Measurements from ENCODE around the gene FOXP2.
"Not testable (repeated sequence)": the region's sequence is repeated elsewhere in the genome, so short reads cannot be mapped to it uniquely, and the experiment has no call there.

Gene FOXP2

DNA sequence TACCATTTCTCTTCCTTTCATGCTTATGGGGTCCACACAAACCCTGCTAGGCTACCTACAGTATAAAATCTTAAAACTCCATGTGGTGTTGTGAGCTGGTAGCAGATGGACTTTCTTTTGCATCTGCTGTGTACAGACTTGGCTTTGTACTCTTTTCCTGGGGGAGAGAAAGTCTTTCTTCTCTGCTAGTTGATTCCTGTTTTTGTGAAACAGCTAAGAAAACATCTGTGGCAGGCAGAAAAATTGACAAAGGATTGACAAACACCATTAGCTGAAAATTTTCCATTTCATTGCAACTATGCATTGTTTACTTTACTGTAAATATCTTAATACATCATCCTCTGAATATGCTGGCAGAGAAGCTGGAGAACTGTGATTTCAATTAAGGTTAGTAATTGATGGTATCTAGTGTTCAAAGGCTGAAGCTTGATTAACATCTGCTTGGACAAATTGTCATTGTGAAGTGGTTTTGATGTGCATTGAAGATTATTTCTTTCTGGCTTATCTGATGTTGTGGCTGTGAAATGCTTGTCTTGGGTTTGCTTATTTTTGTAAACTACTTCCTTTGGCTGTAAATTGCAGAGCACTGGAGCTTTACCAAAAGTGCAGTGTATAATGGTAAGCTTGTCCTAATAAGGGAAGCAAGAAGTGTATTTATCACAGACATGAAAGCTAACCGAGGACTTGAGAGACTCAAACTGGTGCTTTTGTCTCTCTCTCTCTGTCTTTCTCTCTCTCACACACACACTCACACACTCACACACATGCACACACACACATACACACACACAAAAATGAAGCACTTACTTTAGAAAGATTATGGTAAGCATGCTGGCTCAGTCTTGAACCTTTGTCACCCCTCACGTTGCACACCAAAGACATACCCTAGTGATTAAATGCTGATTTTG, at the start of gene FOXP2:
Gene FOXP2 (plus strand): TSS at position 660 of the 908 bp plus-strand sequence. CDS start 11,697 bp downstream, outside the sequence.
- DNase-seq (ENCODE audit: low read depth), result no peak

DNA sequence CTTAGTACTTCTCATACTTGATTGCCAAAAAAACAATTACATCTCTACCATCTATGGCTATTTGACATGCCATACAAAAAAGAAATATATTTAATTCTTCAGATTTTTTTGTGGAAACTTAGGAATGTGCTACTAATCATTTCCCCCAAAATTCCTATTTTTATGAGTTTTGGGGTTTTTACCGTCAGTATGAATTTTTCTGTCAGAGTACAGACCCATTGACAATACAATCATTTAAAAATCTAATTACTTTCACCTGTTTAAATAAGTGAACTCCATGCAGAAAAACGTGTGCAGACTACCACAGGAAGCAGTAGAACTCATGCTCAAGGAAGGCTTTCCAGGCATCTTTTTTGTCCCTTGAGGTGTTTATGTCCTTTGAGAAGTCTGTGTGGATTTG, 48.8 kb upstream of the FOXP2 start:
- no peak for DNase-seq (ENCODE audit: low read depth)

DNA sequence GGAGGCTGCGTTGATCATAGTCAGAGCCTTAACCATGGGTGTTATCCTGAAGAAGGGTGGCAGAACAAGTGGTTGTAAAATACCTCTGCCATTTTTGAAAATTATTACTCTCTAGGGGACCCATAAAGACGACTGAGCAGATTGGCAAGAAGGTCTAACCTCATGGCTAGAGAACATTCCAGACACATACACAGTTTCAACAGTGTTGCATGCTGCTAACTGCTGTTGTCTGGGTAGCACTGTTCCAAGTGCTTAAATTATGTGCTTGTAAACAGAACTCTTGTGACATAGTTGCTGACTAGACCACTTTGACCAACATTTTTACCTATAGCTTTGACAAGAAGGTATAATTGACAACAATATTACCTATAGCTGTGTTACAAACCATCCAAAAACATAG, 46.1 kb upstream of the FOXP2 start:
- no peak for DNase-seq (ENCODE audit: low read depth)

DNA sequence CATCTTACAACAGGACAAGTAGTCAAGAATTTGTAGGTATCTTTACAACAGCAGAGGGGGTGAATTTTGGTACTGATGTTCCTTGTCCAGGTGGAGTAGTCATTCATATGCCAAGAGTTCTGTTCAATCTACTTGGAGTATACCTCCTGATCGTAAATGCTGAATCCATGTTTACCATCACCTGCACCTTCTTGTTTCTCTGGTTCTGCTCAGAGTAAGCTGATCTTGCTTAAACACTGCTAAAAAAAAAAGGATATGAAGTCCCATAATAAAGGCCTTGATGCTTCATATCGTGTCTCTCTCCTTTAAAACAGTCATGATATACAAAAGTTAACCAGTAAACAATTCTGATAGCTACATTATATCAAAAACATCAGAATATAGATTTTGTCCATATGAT, 45.3 kb upstream of the FOXP2 start:
- DNase-seq (ENCODE audit: low read depth), result no peak

DNA sequence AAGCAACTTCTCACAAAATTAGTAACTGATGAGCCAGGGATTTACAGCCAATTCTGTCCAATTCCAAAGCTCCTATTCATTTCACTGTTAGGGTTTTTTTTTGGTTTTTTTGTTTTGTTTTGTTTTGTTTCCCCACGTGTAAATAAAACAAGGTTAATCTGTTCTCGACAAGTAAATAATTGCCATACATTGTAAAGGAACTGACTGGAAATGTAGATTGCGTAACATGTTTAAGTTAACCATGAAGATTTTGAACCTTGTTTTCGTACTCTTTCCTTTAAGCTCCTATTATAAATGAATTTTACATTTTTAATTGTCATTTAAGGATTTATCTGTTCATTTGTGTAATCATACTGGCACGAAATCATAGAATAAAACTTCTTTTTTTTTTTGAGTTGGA, 42.0 kb upstream of the FOXP2 start:
- no peak for DNase-seq (ENCODE audit: low read depth)

DNA sequence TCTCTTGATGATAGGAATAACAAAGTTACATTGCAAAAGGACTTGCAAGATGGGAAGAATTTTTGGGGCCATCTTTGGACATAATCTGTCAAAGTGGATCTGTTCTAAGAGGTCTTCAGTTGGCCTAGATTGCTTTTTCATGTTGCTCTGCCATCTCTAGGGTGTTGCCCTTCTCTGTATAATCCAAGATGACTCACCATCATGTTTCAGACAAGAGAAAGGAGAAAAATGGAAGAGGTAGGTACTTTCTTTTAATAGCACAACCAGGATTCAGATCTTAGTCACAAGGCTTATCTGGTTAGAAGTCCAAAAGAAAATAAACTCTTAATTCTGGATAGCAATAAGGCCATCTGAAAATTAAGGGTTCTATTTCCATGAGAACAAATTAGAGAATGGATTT, 38.7 kb upstream of the FOXP2 start:
- DNase-seq (ENCODE audit: low read depth), result no peak

DNA sequence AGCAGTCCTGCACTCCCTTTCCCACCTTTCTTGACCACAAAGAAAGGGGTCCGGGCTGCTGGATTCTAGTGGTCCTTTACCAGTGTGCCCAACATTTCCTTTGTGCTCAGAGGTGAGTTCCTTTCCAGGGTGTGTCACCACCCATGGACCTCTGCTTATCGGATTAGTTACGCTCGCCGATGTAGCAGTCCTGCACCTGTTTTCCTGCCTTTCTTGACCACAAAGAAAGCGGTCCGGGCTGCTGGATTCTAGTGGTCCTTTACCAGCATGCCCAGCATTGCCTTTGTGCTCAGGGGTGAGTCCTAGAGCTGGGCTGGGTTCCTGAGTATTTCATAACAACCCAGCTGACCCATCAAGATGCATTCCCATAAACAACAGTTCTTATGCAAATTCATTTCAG, 30.7 kb upstream of the FOXP2 start:
- not testable (repeated sequence) for DNase-seq (ENCODE audit: low read depth)

DNA sequence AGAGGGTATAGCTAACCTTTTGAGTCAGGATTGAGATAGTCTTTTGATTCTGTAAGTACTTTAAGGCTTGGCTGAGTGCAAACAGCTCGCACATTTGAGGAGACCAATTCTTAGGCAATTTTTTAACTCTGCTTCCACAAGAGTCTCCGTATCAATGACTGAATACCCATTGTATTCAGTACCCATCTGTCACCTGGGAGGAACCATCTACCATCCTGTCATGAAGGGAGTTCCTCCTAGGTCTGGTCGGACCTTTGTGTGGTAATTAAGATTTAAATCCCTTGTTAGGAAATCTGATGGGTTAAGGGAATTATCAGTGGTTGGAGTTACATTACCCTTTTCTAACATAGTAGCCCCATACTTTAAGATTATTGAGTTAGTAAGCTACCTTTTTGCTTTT, 30.3 kb upstream of the FOXP2 start:
- DNase-seq (ENCODE audit: low read depth), result not testable (repeated sequence)

DNA sequence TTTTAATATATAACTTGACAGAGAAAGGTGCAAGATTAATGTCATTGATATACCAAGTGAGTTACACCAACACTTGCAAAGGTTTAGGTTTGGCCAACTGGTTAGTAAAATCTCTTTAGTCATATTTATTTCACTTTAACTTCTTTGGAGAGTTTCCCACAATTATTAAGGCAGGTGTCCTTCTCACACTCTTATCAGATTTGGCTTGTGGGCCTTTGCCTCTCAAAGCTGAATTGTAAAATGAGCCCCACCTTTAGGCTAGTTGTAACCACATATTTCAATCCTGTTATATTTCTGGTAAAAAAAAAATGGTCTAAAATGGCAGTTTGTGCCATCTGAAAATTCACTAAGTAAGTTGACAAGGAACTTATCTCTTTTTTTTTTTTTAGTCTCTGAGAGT, 26.6 kb upstream of the FOXP2 start:
- DNase-seq (ENCODE audit: low read depth), result no peak

DNA sequence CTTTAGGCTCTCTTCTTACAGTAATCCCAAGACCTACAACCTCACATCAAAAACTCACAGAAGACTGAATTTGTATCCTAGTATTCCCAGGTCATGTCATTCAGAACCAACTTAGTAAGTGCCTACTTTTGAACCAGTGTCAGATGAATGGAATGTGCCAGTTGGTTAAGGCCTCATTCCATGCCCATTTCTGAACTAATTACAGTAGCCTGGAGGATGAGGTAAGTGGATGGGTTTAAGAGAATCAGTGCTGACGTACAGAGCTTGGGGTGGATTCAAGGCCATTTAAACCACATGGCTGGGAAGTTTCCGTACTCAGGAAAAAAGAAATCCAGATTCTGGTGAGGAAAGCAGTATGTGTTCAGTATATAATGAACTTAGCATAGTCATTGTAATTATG, 21.9 kb upstream of the FOXP2 start:
- no peak for DNase-seq (ENCODE audit: low read depth)

DNA sequence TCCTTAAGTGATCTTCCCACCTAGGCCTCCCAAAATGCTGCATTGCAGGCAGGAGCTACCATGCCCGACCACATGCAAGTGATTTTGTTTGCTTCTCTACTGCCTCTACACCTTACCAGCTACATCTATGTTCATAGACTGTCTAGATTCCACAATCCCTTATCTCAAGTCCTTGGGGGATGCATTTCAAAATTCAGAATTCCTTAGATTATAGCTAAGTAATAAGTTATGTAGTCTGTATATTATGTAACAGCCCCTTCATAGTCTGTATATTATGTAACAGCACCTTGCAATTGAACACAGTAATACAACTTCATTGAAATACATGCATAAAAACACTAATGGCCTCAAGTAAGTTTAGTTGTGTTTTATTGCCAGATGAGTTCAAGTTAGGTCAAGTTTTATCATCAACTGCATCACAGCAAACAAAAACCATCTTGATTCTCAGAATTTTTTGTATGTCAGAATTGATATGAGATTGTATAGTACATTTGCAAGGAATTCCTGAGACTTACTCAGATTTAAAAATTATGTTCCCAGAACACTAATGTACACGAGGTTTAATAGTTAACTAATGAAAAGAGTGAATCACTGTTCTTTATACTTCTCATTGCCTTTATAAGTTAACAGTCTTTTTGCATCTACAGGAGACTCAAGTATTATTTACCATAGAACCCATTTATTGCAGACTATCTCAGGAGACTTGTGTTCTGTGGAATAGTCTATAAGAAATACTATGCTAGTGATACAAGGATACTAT, 11.6 kb upstream of the FOXP2 start:
- no peak for DNase-seq (ENCODE audit: low read depth)

DNA sequence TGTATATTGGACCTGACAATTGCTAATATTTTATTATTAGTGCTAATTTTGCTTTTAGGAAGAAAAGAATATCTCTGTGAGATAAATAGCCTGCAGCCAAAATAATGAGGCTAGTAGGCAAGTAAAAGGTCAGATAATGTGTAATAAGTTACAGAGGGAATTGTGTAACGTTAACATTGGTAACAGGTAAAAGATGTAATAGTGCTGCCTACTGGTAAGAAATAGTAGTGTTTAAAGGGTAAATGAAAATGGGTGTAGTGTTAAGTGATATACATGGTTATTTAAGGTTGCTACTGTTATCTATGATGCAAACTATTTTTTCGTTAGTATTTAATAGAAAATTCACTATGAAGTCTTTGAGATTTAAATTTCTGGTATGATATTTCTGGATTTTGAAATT, 9.2 kb upstream of the FOXP2 start:
- DNase-seq (ENCODE audit: low read depth), result no peak

DNA sequence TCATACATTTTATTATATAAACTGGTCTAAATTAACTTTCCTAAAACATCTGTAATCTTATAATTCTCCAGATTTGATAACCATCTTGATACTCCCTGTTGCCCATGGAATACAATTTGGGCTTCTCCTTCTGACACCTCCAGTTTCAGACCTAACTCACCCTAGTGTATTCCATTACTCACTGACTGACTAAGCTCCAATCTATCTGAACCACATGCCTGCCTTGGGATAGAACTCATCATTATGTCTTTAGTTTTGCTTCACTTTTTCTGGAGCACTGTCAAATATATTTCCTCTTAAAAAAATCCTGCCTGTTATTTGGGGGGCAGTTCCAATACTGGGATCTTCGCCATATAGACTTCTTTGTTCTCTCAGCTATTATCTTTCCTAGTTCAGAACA, 4.9 kb upstream of the FOXP2 start:
- DNase-seq (ENCODE audit: low read depth), result no peak

DNA sequence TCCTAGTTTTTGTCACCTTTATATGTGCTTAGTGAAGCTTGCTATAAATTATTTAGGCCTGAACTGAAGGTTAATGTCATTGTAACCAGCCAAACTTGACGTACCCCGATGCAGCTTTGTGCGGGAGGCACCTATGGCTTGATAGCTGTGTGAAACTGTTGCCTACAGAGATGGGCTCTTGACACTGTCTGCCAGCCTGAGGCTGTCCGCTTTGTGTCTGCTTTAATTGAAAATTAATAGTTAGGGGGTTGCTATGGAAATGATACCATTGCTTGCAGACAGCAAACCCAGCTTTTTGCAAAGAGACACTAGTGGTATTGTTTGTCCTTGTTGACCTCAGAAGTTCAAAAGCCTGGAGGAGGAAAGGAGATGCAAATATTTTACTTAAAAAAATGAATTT, 2.1 kb upstream of the FOXP2 start:
- no peak for DNase-seq (ENCODE audit: low read depth)

DNA sequence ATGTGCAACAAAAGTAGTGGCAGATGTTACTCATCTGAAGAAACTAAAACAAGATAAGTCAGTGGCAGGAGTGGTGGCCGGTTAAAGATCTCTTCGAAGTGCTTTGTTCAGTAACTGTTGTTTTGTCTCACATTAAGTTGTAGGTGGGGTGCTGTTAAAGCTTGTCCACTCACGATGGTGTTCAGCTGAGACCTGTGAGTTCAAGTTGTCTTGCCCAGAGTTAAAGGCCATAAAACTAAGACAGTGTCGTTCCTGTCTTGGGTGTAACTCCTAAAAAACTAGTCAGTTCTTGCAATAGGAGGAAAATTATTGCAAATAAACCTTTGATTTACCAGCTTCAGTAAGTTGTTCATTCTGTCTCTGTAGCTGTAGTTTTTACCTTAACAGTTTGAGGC, 857 bp upstream of the FOXP2 start:
- DNase-seq (ENCODE audit: low read depth), result no peak

DNA sequence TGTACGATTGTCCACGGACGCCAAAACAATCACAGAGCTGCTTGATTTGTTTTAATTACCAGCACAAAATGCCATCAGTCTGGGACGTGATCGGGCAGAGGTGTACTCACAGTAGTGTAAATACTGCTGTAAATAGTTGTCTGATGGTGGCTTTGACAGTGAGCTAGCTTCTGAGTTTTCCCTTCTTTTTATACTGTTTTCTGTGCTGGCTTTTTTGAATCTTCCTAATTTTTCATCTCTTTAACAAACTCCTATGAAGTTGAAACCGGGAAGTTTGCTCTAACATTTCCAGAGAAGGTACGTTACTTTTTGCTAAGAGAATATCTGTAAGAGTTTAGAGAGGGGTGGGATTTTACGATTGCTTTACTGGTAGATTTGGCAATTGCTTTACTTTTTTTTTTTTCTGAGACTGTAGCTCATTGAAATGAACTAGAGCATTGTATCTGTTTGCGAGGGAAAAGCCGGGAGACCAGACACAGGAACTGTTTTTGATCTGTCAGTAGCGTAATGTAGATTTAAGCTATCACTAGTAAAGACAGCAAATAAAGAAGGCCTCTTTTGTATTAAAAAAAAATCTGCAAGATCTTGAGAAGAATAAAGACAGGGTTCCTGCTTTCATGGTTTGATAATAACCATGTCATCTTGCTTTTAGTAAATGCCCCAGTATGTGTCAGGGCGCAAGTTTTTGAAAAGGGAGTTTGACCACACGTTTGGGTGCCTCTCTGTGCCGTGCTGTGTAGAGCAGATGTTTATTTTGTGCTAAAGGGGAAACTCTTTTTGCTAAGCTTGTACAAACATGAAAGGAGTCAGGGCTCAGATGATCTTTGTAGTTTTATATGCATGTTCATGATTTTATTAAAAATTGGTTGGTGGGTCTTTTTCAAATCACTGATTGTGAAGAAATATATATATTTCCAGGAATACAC, 712 bp downstream of the FOXP2 start:
- no peak for DNase-seq (ENCODE audit: low read depth)

DNA sequence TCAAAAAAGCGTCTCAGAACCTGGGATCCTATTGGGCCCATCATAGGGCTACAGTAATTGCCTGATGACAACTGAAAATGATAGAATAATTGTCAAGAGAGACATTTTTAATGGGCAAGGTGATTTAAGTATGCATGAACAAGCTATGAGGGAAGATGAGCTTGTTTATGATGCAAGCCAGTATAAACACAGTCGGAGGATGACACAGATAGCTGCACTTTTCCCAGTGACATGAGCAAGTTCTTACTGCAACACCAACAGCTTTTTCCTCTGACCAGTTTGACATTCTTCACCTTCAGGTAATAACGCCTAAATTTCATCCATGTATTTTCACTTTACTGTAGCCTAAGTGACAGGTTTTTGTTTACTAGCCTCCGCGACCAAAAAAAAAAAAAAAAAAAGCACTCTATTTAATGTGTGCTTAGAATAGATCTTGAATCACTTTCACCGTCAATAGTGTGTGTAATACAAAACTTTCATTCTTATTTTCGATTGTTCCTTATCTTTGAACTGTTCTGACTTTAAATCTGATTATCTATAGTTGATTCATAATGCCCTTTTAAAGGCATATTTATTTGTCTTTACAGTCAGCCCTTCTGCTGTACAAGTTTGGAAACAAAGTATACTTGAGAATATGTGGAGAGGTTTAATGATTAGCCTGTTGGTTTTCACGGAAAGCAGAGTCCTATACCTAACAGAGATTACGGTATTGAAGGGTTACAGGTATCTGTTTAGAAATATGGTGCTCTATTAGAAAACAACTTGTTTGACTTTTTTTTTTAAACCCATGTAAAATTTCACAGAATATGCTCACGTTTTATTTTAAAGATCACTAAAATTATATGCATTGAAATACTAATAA, 1.7 kb downstream of the FOXP2 start:
- no peak for DNase-seq (ENCODE audit: low read depth)

DNA sequence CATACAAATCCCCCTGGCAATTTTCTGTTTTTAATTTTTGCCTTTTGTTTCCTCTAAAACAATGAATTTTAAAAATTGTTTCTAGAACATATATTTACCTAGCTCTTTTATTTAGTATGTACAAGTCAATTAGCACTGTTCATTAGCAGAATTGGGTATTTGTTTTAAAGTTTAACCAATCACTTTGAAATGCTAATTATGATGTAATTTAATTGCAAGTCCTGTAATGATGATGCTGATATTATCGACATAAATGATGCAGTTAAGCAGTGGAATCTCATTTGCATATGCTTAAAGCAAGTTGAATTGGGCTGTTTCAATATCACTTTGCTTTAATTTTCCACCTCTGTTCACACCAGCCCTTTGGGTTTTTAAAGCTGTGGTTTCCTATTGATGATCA, 2.7 kb downstream of the FOXP2 start:
- no peak for DNase-seq (ENCODE audit: low read depth)

DNA sequence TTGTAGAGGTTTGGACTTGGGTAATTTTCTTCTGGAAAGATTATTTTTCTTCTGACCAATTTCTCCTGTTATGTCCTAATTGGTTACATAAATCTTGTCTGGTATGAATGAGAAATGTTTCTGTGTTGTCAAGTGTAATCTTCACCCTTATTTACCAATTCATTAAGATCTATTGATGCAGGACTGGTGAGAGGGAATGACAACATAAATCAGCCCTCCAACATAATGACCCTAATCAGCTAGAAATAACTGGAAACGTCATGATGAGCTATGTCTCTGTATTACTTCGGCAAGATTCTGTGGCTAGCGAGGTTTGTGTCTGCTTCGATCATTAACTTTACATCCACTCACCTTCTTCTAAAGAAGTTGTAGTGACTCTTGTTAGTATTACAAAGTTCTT, 3.5 kb downstream of the FOXP2 start:
- DNase-seq (ENCODE audit: low read depth), result no peak

DNA sequence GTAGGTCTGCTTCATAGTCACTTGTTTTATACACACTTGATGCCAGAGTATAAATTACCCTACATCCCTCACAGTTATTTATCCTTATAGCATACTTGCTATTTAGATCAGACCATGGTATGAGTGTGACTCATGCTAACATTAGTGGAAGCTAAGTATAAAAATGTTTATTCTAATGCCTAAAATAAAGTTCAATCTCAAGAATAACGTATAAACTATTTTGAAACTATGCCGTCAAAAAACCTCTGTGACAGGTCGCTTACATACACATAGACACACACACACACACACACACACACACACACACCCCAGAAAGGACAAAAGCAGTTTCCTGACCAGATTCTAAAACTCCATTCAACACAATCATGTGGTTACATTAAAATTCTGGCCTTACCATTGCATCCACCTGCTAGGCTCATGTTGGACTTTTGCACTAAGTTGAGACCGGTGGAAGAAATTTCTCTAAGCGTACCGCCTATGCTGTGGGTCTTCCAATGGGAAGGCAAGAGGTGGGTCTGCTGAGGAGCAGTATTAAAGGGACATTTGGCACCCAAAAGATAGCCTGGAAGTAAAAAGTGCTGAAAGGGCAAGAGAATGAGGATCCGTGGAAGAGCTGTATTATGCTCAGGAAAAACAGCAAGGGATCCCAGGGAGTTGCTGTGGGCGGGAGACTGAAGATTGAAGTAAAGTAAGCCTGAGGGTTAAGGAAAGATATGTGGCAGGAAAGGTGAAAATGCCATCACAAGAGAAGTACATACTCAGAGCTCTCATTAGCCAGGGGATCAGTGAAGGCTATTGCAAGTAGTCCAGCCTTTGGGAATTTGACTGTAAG, 5.0 kb downstream of the FOXP2 start:
- no peak for DNase-seq (ENCODE audit: low read depth)

Data from activated T-cell treated with anti-CD3 and anti-CD28 coated beads for 24 hours (primary cell).